Skin of body (tissue), 2 donors: Measurements from ENCODE around the gene RPS3. TPM values are rescaled to one million over a fixed set of nuclear protein-coding genes. Genes with fewer than 3 reads are reported as not detected.

Experiments used
- DNase-seq: peaks from one replicate; lab custom pipeline; 2025; lab: John Stamatoyannopoulos, UW
- total RNA-seq: library from RNA; depleted of rRNA; stranded (reverse); fragments of >200 nt; gene quantifications from one replicate; pipeline ENCODE4 v1.2.3, GENCODE V29; 2014

RPS3 gene
- total RNA-seq, 1 donor from 2014 or later: 1,432 TPM

DNA sequence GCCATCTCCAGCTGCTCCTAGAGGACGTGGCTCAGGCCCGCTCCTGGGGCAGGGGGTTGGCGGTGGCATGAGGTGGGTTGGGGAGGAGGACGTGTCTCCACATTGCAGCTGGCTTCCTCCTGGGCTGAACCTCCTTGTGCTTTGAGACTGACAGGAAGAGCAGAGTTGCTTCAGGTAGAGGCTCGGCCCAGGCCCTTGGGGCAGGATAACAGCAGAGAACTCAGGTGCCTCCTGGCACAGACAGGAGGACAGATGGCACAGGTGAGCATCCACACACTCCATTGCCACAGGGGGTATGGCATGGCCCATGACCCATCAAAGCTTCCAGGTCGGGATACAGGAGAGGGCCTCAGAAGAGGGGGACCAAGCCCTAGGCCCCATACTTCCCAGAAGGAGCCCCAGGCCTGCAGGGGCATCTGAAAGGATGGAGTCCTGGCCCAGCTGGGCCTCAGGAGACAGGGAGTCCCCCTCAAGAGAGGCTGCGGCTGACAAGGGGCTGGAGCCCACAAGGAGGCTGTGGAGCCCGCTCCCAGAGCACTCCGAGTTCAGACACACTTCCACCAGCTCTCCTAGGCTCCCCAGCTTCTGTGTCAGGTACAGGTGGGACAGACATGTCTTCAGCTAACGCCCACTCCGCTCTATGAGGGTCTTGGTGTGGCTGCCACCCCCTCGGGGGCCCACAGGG lies 35.7 kb downstream of the RPS3 start:
- no peak for DNase-seq

DNA sequence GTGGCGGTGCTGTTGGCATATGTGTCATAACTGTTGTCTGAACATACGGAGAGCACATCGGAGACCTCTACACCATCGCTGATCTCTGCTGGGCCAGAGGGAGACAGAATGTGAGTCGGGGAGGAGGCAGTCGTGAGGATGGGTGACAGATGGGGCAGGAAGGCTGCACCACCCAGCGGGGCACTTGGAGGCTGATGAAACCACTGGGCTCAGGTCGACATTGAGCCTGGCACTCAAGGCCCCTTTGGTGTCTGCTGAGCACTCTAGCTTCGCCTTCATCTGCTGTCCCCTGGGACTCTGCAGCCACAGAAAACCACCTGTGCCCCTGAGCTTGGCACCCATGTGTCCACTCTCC lies 36.2 kb downstream of the RPS3 start:
- no peak for DNase-seq

DNA sequence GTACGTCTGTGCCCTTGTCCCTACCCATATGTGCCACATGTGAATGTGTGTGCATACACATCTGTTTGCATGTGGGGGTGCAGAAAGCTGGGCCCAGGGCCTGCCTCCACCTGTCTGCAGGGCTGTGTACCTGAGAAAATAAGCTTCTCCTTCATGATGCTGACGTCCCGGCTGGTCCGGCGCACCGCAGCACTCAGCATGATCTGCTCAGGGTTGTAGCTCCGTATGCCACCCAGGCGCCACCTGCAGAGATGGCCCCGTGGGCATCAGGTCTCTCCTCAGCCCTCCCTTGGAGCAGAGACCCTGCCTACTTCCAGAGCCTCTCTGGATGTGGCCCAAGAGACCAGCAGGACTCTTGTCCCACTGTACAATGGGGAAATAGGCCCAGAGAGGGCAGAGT lies 37.5 kb downstream of the RPS3 start:
- no peak for DNase-seq

DNA sequence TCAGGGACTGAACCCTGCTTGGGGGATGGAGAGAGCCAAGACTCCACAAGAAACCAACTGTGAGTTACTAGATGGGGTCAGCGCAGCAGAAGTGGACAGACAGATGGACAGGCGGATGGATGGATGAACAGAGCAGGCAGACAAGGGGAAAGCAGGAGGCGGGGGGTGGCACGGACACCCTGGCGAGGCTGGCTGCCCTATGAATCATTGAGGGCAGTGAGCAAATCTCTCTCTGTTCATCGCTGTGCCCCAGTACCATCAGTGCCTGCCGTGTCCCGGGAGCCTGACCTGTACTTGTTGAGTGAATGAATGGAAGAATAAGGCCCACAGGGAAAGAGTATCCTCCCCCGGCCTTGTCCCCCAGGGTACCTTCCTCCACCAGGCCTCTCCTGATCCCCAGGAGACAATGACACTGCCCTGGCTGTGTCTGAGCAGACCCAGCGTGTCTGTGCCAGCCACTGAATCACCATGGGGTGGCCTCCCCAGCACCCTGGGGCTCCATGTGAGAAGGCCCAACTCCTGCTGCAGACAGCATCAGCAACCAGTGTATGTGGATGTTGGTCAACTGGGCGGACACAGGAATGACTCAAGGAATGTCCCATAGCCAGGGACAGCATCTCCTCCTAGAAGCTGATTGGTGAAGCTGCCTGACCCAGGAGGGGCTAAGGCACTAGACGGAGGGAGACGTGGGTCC lies 38.8 kb downstream of the RPS3 start:
- DNase-seq: no peak

DNA sequence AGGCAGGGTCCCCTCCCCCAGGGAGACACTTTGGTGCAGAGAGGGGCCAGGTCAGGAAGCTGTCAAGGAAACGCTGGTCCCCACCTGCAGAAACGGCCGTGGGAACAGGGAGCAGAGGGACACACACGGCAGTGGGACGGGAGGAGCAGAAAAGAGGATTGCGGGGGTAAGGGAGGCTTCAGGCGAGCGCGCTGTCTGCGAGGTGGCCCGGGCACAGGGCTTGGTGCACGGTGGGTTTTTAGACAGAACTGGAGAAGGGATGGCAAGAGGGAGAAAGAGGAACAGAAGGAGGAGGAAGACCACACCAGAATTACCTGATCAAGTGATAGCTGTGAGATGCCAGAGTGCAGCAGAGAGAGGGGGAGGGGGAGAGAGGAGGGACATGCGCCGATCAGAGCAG lies 39.7 kb downstream of the RPS3 start:
- no peak for DNase-seq

DNA sequence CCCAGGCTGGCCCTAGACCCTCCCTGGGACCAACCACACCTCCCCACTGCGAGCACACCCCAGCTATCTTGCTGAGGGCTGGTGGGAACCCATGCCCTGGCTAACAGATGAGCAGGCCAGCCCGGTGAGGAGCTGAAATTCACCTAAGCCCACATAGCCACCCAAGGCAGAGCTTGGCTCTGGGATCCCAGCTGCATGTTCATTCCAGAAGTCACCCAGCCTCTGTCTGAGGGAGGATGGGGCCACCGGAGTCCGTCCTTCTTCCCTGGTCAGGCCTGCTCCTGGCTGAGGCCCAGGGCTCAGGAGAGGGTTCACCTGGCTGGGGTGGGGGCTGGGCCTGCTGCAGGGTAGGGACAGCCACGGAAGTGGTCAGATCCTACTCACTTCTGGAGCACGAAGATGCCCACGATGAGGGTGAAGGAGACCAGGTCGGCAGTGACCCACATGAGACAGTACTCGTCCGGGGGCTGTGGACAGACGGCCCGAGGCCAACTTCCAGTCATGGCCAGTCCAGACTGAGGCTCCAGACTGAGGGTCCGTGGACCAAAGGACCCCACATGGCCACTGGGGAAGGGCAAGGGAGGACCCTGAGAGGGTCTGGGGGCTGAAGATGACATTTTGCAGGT lies 40.3 kb downstream of the RPS3 start:
- no peak for DNase-seq

DNA sequence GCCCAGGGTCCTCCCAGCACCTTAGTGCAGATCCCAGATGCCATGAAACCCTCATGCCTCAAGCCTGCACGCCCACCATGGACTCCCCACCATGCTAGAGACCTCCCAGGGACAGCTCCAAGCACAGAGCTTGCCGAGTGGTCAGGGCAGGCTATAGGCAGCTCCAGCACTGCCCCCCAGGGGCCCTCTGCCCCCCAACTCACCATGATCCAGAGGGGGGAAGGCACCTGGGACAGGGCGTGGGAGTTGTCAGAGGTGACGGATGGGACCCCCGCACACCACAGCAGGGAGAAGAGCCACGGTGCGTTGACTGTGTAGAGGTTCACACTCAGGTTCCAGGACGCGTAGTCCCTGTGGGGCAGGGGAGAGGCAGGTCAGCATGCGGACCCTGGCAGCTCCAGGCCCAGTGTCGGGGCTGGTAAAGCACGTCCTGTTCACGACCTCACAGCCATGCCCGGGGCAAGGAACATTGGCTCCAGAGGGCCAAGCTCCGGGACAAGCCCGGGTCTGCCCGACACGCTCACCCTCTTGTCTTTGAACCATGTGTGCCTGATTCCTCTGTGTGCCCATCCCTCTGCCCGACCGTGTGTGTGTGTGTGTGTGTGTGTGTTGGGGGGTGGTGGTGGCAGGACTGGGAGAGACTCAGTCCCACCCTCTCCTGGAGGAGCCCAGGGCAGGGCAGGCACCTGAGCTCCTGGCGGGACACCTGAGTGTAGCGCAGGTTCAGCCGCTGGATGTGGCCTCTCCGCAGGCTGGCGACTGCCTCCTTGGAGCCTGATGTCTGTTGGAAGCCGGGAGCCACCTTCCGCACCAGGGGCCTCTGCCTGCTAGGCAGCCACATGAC lies 41.9 kb downstream of the RPS3 start:
- DNase-seq: no peak

DNA sequence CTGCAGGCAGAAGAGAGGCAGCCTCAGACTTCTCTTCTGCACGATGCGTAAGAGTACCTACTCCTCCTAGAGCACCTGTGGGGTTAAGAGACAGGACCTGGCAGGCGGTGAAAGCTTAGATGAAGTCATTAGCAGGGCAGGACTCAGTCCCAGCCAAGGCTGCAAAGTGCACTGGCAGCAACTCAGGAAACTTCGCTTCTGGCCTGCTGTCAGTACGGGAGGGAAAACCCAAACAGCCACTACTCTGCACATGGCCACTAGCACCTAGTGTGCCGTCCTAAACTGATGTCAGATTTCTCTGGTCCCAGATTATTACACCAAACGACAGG lies 42.5 kb downstream of the RPS3 start:
- DNase-seq: no peak

DNA sequence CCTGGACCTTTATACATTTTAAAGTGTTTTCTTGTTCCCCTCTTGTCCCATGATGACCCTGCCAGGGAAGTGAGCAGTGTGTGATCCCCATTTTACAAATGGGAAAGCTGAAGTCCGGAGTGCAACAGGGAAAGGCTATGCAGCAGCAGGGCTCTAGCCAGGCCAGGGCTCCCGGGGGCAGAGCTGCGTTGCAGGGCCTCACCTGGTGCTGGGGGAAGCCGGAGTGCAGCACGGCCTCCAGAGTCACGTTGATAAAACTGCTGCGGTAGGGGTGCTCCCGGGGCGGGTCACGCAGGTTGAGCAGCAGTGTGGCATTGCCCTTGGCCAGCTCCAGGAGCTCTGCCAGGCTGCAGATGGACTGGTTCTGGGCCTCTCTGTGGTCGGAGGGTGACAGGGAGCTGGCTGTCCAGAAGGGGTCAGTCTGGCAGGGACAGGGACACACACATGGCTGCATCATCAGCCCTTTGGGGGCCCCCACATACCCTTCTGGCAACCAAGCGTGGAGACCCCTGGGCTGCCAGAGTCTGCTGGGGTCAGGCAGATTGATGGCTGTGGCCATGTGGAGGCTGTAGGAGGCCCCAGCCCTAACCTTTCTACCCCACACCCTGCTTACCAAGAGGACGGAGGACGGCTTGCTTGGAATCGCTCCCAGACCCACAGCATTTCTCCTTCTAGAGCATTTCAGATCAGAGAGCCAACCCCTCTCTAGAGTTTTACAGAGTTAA lies 43.0 kb downstream of the RPS3 start:
- DNase-seq: no peak

DNA sequence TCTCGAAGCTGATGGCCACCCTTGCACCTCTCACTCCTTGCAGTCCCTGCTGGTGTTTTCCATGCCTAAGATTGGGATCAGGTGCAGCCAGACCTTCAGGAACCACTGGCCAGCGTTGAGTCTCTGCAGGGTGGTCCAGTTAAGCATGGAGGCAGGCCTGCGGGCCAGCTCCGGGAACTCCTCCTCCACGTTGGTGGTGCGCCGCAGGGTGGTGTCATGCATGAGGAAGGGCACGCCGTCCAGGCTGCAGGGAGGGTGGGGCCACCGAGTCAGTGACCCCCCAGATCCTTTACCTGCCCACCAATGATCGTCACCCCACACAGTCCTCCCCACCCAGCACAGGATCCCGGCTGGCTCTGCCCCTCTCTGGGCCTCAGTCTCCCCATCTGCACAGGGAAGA lies 43.7 kb downstream of the RPS3 start:
- DNase-seq: no peak

DNA sequence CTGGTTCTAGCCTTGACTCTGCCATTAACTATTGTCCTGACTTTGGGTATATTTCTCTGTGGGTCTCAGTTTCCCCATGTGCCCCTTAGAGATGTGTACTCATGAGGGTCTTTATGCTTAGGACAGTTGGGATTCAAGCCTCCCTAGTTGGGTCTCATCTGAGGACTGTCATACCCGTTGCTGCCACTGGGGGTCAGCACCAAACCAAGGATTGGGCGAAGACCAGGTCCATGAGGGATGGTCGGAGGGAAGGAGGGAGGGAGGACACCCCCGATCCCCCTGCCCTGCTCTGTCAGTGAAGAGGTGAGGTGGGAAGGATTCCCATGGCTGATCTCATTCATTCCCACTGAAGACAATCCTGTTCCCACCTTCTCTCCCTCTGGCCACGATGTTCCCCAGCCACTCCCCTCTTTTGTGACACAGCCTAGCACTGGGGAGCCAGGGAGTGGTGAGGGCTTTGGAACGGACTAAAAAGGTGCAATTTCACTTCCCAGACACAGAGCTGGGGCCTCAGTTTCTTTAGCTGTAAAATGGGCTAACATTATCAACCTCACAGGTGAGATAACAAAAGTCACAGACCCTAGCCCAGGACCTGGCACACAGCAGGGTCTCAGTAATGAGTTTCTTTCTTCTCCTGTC lies 46.1 kb downstream of the RPS3 start:
- DNase-seq: peak; percentile 7

DNA sequence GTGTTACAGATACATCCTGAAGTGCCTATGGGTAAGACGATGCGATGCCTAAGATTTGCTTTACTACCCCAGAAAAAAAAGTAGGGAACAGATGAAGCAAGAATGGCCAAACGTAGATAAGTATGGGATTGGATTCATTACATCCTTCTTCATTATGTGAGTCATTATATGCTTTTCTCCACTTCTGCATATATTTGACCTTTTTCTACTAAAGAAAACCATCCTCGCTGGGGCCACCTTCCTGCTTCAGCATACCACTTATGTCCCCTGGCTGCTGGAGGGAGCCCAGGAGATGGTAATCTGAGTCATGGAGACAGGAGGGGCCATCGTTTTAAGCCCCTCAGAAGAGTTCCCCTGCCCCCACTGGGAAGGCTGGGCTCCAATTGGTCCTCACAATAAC lies 48.1 kb downstream of the RPS3 start:
- no peak for DNase-seq

DNA sequence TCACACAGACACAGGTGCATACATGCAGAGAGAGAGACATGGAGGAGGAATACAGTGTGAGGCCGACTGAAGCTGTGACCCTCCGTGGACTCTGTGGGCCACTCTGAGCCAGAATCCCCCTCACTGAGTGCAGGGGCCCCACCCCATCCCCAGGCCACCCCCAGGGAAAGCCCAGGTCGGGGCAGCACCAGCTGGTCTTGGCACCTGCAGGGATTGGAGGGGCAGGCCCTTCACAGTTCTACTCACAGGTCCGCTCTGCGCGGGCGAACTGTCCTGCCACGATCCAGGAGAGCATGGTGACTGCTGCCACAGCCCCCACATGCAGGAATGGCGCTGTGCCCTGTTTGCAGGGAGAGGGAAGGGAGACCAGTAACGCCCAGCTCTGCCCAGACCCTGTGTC lies 50.0 kb downstream of the RPS3 start:
- no peak for DNase-seq

DNA sequence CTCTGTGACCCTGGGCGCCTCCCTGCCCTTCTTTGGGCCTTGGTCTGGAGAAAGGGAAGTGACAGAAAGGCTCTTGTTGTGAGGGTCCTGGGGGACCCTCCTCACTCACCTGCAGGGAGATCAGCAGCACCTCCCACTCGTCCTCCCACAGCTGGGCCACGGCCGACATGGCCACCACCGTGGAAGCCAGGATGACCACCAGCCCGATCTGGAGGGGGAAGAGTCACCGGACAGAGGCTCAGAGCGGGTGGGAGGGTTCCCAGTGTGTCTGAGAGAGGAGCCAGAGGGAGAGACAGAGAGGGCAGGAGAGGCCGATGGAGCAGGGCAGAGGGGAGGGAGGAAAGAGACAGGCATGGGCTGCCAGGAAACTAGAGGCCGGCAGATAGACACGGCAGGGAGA lies 50.5 kb downstream of the RPS3 start:
- DNase-seq: no peak

DNA sequence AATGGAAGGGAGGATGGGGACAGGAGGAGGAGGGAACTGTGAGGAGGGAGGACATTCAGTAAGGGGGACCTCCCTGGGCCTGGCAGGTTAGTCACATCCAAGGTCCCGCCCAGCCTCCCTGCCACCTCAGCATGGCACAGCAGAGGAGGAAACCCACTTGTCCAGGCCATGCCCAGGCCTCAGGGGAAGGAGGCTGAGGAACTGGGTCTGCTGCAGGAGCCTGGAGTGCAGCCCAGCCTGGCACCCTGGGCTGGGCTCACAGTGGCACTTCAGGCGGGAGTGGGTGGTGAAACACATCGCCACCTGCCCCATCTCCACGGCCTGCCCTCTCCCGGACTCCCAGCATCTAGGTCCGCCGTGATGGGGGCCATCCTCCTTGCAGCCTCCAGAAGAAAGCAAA lies 50.9 kb downstream of the RPS3 start:
- no peak for DNase-seq

DNA sequence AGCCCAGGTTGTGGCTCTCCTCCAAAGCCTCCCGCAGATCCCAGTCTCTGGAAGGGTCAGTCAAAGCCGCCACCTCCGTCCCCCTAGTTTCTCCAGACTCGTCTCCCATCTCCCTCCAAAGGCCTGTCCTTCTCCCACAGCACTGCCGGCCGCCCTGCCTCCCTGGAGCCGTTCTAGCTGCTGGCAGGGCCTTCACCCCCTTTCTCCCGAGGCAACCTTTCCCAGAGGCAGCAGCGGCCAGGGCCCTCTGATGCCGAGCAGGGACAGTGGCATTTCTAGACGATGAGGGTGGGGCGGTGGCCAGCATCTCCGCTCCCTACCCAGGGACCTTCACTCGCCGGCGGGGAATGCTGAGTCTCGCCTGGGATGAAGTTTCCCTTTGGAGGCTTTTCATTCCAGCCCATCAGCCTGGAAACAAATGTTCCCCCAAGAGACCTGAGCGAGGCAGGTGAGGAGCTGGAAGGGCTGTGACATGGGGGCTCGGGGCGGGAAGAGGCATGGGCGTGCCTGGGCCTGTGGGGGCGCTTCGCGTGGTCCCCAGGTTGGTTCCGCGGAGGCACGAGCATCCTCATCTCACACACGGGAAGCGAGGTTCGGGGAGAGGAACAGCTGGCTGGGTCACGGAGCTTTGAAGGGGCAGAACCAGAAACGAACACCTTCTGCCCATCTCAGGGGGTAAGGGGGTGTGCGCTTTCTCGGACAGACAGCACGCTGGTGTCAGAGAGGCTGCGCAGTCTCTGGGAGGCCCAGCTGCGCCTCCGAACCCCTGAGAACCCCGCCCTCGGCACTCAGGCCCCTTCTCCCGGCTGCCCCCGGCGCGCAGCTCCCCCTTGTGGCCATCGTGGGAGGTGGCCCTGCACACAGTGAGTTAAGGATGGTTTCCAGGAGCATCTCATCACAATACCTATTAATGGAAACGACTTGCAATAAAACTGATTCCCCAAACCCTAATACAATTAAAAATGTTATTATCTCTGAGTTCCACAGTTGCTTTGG lies 51.8 kb downstream of the RPS3 start:
- no peak for DNase-seq

DNA sequence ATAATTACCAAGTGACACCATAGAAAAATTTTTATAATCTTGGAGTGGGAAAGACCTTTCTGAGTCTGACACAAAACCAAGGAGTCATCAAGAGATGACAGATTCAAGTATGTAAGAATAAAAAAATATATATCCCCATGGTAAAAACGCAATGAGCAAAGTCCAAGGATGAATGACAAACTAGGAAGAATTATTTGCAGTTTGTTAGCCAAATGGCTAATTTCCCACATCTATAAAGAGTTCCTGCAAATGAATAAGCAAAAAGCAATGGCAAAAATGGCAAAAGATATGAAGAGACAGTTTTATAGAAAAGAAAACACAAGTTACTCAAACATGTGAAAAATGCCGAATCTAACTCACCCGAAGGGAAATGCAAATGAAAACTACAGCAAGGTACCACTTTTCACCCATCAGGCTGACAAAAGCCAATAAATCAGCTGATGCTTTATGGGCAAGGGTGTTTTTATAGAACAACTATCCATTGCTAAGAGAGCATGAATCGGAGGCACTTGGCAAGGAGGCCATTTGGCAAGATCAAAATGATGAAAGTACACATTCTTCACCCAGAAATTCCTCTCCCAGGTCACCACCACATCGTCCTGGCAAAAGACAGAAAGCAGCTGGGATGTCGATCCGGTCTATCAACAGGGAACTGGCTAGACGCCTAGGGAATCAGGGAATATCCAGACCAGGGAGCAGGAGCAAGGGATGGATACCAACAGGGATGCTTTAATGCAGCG lies 54.8 kb downstream of the RPS3 start:
- DNase-seq: no peak

DNA sequence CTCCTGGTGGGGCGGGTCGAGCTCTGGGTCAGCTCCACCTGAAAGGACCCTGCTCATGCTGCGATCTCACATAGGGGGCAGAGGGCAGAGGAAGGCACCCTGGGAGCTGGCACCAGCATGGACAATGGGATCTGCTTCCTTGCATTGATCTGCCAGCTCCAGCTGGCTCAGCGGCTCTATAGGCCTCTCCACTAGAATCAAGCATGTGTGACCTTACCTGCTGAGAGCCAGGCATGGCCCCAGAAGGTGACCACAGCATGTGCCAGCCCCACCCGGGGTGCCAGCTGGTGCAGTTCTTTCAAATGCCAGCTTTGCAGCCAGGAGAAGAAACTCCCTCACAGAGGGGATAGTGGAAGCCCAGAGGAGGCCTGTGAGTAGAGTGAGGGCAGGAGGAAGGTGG lies 55.7 kb downstream of the RPS3 start:
- DNase-seq: no peak
